ENCODE data around the gene SON. TPM values are rescaled to one million over a fixed set of nuclear protein-coding genes. Genes with fewer than 3 reads are reported as not detected.

The SON gene
- total and polyA plus RNA-seq, 2 of the 13 experiments (the other 11 are each of a cell fraction or from before 2014, with no cell fraction given): 61.3 to 78.3 TPM

DNA sequence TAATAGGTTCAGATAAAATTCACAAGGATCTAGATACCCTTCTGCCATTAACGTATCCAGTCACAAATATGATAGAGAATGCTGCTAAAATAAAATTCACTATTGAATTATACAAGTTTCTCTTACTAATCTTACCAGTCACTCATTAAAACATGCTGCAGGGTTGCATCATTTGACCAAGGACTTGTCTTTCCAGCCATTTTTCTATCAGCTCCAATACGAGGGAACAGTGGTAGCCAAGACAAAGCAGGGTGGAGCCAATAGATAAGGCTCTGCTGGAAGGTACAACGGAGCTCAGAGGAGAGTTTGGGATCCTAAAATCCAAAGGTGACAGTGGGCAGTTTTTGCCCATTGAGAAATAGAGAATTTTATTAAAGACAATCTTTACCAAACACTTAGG lies 41.6 kb downstream of the SON start:
- FAIRE-seq (no peak), ATAC-seq (no peak)
- TF ChIP-seq, protein P1, sequence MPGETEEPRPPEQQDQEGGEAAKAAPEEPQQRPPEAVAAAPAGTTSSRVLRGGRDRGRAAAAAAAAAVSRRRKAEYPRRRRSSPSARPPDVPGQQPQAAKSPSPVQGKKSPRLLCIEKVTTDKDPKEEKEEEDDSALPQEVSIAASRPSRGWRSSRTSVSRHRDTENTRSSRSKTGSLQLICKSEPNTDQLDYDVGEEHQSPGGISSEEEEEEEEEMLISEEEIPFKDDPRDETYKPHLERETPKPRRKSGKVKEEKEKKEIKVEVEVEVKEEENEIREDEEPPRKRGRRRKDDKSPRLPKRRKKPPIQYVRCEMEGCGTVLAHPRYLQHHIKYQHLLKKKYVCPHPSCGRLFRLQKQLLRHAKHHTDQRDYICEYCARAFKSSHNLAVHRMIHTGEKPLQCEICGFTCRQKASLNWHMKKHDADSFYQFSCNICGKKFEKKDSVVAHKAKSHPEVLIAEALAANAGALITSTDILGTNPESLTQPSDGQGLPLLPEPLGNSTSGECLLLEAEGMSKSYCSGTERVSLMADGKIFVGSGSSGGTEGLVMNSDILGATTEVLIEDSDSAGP (CRISPR knock-in tag; IDR thresholded peaks at IDR 0.05; ENCODE audit: borderline replicate concordance): no peak
- TF ChIP-seq ZNF383 (CRISPR knock-in tag; IDR thresholded peaks at IDR 0.05; ENCODE audit: borderline replicate concordance) (no peak), E2F1 (CRISPR knock-in tag; IDR thresholded peaks at IDR 0.05) (no peak), ZNF737 (CRISPR knock-in tag; IDR thresholded peaks at IDR 0.05; ENCODE audit: borderline replicate concordance) (no peak), HNF1A (IDR thresholded peaks at IDR 0.05; ENCODE audit: low read depth) (no peak), HNF1A (CRISPR knock-in tag; IDR thresholded peaks at IDR 0.05; ENCODE audit: borderline replicate concordance) (no peak), CCAR2 (optimal IDR thresholded peaks at IDR 0.05; ENCODE audit: low read depth, low read length) (no peak), ZNF547 (CRISPR knock-in tag; IDR thresholded peaks at IDR 0.05) (no peak), PRMT3 (CRISPR knock-in tag; IDR thresholded peaks at IDR 0.05; ENCODE audit: borderline replicate concordance, low read depth) (no peak), REL (CRISPR knock-in tag; conservative IDR thresholded peaks at IDR 0.05) (no peak), TRIM24 (CRISPR knock-in tag; IDR thresholded peaks at IDR 0.05) (no peak), RBFOX2 (IDR thresholded peaks at IDR 0.05; ENCODE audit: low read depth, low read length) (no peak)
- TF ChIP-seq, protein P2, sequence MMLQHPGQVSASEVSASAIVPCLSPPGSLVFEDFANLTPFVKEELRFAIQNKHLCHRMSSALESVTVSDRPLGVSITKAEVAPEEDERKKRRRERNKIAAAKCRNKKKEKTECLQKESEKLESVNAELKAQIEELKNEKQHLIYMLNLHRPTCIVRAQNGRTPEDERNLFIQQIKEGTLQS (CRISPR knock-in tag; IDR thresholded peaks at IDR 0.05): no peak
- TF ChIP-seq, protein P3, sequence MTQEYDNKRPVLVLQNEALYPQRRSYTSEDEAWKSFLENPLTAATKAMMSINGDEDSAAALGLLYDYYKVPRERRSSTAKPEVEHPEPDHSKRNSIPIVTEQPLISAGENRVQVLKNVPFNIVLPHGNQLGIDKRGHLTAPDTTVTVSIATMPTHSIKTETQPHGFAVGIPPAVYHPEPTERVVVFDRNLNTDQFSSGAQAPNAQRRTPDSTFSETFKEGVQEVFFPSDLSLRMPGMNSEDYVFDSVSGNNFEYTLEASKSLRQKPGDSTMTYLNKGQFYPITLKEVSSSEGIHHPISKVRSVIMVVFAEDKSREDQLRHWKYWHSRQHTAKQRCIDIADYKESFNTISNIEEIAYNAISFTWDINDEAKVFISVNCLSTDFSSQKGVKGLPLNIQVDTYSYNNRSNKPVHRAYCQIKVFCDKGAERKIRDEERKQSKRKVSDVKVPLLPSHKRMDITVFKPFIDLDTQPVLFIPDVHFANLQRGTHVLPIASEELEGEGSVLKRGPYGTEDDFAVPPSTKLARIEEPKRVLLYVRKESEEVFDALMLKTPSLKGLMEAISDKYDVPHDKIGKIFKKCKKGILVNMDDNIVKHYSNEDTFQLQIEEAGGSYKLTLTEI (CRISPR knock-in tag; conservative IDR thresholded peaks at IDR 0.05): no peak

More for the DNA sequence above, 41.6 kb downstream of the SON start:
- Histone ChIP-seq H3K4me3 (replicated peaks in 1 of 3; ENCODE audit: insufficient read depth in 1 of 3, low read depth in 2 of 3, low read length in 3 of 3) (no peak overlapping the region), H3K9ac (ENCODE audit: insufficient read depth, low read depth, low read length) (no peak overlapping the region), H3K9me3 (ENCODE audit: low read length) (no peaks in the 10 kb centered on the region), H3K27me3 (ENCODE audit: control insufficient read depth in 1 of 2, insufficient read depth in 2 of 2, low read length in 2 of 2) (no peaks in the 10 kb centered on the region; a peak in 1 of 5 replicates), H3K36me3 (replicated peaks in 1 of 2; ENCODE audit: control insufficient read depth in 1 of 2, insufficient read depth in 2 of 2, low read length in 2 of 2) (peaks cover 0 to 36% of the 10 kb centered on the region in 2 experiments; a peak in 2 of 5 replicates), H3K27ac (ENCODE audit: extremely low read length, insufficient read depth, low read length) (no peak overlapping the region), H3K79me2 (ENCODE audit: insufficient read depth, low read length) (peaks cover 38% of the 10 kb centered on the region), H3K4me2 (ENCODE audit: low read depth, low read length) (no peak overlapping the region), H3K4me1 (ENCODE audit: insufficient read depth, low read length) (peaks cover 32% of the 10 kb centered on the region), H2AFZ (ENCODE audit: low read length) (no peak overlapping the region), H4K20me1 (ENCODE audit: insufficient read depth, low read length) (no peaks in the 10 kb centered on the region)
- intact Hi-C loops (cut with micrococcal nuclease; ENCODE audit: unreplicated experiment): no loop called here
- whole genome bisulfite sequencing (ENCODE audit: low lambda C conversion rate): 92% methylated on average over 3 of the region's 3 CpGs
- no peak for DNase-seq (ENCODE audit: low spot score)
- in situ Hi-C loops (cut with HindIII; ENCODE audit: extremely low pct_ligation_motif_present, low pct_unique_long_range_greater_than_20kb): no loop called here
- BruUV-seq (replicated peaks): no TSS peak
- ChIA-PET CTCF (ENCODE audit: low intra/inter-chr PET ratio, low total read pairs) (no interaction called here), POLR2A (no interaction called here)

Data from HepG2 (cell line).